IPS DF 6.9 (cell line): ENCODE measurements around the gene SLC35D2.
"Not testable (repeated sequence)": the region's sequence is repeated elsewhere in the genome, so short reads cannot be mapped to it uniquely, and the experiment has no call there.

ENCODE experiments used
- DNase-seq: peaks from one replicate; pipeline ENCODE4 v3.0.0-alpha.2; 2013; ENCODE audit warnings: low read depth, low spot score
- H3K27ac ChIP-seq: one replicate; pipeline ENCODE4 v1.5.1; 2013; ENCODE audit warnings: low read length, control low read depth
- H3K27me3 ChIP-seq: 2 replicates; pipeline ENCODE4 v1.6.1; 2013; ENCODE audit warnings: mild to moderate bottlenecking, low read length; ENCODE audit not compliant: control insufficient read depth, insufficient read depth
- H3K36me3 ChIP-seq: 2 replicates; pipeline ENCODE4 v1.6.1; 2013; ENCODE audit warnings: low read length; ENCODE audit not compliant: control insufficient read depth, insufficient read depth
- H3K4me1 ChIP-seq: 2 replicates; pipeline ENCODE4 v1.6.1; 2013; ENCODE audit warnings: low read length; ENCODE audit not compliant: control insufficient read depth, insufficient read depth
- H3K4me3 ChIP-seq: 2 replicates; pipeline ENCODE4 v1.5.1; 2013; ENCODE audit warnings: mild to moderate bottlenecking, low read length
- H3K9me3 ChIP-seq: 2 replicates; pipeline ENCODE4 v1.6.1; 2013; ENCODE audit warnings: low read length, inconsistent platforms; ENCODE audit not compliant: control insufficient read depth, insufficient read depth
- WGBS: extraction: QIAGEN DNeasy Blood & Tissue Kit; methylation state at CpG from one replicate; pipeline ENCODE4 v1.1.7; 2013; ENCODE audit warnings: mixed read lengths, missing lambda C conversion rate; ENCODE audit not compliant: insufficient read length, insufficient coverage; 5-methylcytosine and 5-hydroxymethylcytosine counted together

The SLC35D2 gene

GRCh38 chr9:96381696-96382095 lies 1.8 kb downstream of the SLC35D2 start:
- no peaks in the 10 kb centered on the region for H3K4me1 ChIP-seq

GRCh38 chr9:96381125-96381524 lies 2.4 kb downstream of the SLC35D2 start:
- no peaks in the 10 kb centered on the region for H3K9me3 ChIP-seq

More at GRCh38 chr9:96381696-96382095, 1.8 kb downstream of the SLC35D2 start:
- no peaks in the 10 kb centered on the region for H3K9me3 ChIP-seq
- WGBS = no CpG with 5 or more reads among the region's 4 CpGs
- no peaks in the 10 kb centered on the region; the same call in 1 of the 2 replicates for H3K36me3 ChIP-seq
- H3K27ac ChIP-seq = no peak overlapping the region
- no peaks in the 10 kb centered on the region for H3K27me3 ChIP-seq
- no peak overlapping the region for H3K4me3 ChIP-seq
- no peak for DNase-seq

DNA sequence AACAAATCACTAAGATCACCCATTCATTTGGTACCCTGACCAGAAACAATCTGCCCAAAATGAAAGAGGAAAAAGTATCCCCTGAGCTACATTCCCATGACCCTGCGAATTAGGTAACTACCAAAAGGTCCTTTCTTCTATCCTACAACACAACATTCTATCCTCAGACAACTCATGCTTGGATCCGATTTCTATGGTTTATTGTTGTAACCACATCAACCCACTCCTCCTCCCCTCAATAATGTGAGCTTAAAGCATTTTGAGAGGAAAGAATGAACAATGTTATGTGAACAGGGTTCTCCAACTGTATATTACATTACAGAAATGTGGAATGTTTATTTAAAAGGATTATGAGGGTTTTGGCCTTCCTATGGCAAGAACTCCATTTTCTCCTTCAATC lies 4.0 kb downstream of the SLC35D2 start:
- H3K4me1 ChIP-seq = no peaks in the 10 kb centered on the region
- DNase-seq = no peak
- H3K27me3 ChIP-seq = no peaks in the 10 kb centered on the region
- H3K9me3 ChIP-seq = no peaks in the 10 kb centered on the region
- H3K36me3 ChIP-seq = no peaks in the 10 kb centered on the region
- H3K27ac ChIP-seq = no peak overlapping the region
- H3K4me3 ChIP-seq = no peak overlapping the region
- WGBS = no CpG with 5 or more reads among the region's 2 CpGs

More at GRCh38 chr9:96381125-96381524, 2.4 kb downstream of the SLC35D2 start:
- no peaks in the 10 kb centered on the region for H3K4me1 ChIP-seq
- H3K27ac ChIP-seq = no peak overlapping the region
- no peak overlapping the region for H3K4me3 ChIP-seq
- no peaks in the 10 kb centered on the region for H3K36me3 ChIP-seq
- WGBS = no CpG with 5 or more reads among the region's 4 CpGs
- no peak for DNase-seq
- no peaks in the 10 kb centered on the region for H3K27me3 ChIP-seq

DNA sequence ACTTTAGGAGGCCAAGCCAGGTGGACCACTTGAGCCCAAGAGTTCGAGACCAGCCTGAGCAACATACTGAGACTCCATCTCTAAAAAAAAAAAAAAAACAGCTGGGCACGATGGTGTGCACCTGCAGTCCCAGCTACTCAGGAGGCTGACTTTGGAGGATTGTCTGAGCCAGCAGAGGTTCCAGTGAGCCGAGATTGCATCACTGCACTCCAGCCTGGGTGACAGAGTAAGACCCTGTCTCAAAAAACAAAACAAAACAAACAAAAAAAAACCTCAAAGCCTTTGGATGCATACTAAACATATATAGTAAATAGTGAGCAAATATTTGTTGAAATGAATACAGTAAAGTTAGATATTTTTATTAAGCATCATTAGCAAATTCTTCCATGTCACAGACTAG lies 5.3 kb downstream of the SLC35D2 start:
- no peak overlapping the region for H3K27ac ChIP-seq

DNA sequence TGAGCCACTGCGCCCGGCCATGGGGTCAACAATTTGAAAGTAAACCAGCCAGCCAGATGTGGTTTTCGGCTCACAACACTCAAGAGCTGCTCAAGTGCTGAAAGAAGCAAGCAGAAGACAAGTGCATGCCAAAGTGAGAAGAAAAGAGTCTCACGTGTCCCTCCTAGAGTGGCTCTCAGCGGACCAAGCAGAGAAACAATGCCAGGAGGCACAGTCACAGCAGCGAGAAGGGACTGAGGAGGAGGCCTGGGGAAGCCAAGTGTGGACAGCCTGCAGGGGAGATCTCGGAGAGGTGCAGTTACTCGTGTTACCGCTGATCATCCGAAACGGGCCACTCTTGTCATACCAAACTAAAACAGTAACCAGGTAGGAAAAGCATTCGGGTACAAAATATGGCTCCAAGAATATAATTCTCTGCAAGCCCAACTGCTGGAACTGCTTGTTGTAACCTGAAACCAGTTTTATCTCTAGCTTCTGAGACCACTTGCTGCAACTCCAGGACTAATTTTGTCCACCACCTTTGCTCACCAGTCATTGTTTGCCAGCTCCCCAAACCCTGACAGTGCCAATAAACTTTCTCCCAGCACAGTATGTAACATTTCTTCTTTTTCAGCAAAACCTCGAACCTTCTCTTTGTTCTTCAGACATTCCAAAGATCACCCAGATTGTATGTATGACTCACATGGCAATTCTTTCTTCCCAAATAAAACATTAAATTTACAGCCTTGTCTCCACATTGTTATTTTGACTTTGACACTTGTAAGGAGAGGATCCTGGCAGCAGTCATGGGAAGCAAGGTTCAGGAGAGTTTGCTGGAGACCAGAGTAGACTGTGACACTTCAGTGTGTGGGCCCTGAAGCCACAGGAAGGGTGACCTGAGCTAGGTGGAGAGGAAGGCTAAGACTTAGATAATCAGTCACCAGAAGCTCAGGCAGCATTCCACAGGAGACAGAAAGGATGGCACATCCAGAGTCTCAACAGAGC lies 6.3 kb downstream of the SLC35D2 start:
- WGBS = no CpG with 5 or more reads among the region's 13 CpGs
- DNase-seq = no peak
- H3K27ac ChIP-seq = no peak overlapping the region

More for the DNA sequence above, 5.3 kb downstream of the SLC35D2 start:
- H3K36me3 ChIP-seq = no peaks in the 10 kb centered on the region
- H3K27me3 ChIP-seq = no peaks in the 10 kb centered on the region
- H3K9me3 ChIP-seq = no peaks in the 10 kb centered on the region
- no CpG with 5 or more reads among the region's 3 CpGs for whole genome bisulfite sequencing
- H3K4me3 ChIP-seq = no peak overlapping the region
- no peak for DNase-seq
- H3K4me1 ChIP-seq = no peaks in the 10 kb centered on the region

GRCh38 chr9:96375507-96375906 lies 8.0 kb downstream of the SLC35D2 start:
- not testable (repeated sequence) for H3K27me3 ChIP-seq, H3K9me3 ChIP-seq, H3K27ac ChIP-seq, H3K36me3 ChIP-seq, H3K4me3 ChIP-seq, H3K4me1 ChIP-seq, DNase-seq
- WGBS = no CpG with 5 or more reads among the region's 6 CpGs

More for the DNA sequence above, 6.3 kb downstream of the SLC35D2 start:
- Histone ChIP-seq H3K4me1 (no peaks in the 10 kb centered on the region), H3K9me3 (no peaks in the 10 kb centered on the region), H3K36me3 (no peaks in the 10 kb centered on the region), H3K27me3 (no peaks in the 10 kb centered on the region), H3K4me3 (no peak overlapping the region)

- H3K27ac ChIP-seq = no peak overlapping the region
- H3K36me3 ChIP-seq = no peaks in the 10 kb centered on the region
Observed at GRCh38 chr9:96367943-96368342, 15.6 kb downstream of the SLC35D2 start.

DNA sequence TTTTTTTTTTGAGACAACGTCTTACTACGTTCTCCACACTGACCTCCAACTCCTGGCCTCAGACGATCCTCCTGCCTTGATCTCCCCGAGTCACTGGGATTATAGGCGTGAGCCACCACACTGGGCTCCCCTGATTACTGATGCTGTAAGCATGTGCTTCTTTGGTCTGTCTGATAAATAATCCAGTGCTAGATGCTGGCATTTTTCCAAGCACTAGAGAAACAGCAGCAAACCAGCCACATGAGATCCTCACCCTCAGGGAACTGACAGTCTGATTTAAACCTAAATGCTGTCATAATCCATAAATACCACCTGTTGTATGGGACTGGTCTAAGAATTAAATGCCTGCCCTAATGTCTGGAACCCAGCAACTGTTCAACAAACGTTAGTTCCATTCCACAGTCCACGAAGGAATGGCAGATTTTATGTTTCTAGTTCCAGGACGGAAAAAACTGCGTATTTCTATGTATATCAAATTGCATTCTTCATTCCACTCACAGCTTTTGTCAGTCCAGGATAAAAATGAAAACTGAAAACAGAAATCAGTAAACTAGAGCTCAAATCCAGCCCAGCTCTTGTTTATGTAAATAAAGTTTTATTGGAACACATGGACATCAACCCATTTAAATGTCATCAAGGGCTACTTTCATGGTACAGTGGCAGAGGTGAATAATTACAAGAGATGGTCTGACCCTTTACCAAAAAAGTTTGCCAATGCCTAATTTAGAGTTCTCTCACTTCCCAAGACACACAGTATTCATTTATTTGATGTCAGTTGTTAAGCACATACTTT lies 20.1 kb downstream of the SLC35D2 start:
- DNase-seq = no peak
- Histone ChIP-seq H3K9me3 (no peaks in the 10 kb centered on the region), H3K4me1 (no peaks in the 10 kb centered on the region), H3K36me3 (no peaks in the 10 kb centered on the region), H3K4me3 (no peak overlapping the region), H3K27me3 (no peaks in the 10 kb centered on the region), H3K27ac (no peak overlapping the region)
- WGBS = no CpG with 5 or more reads among the region's 9 CpGs

More at GRCh38 chr9:96367943-96368342, 15.6 kb downstream of the SLC35D2 start:
- no peaks in the 10 kb centered on the region for H3K4me1 ChIP-seq
- DNase-seq = no peak
- no CpG with 5 or more reads among the region's 1 CpG for WGBS
- H3K27me3 ChIP-seq = no peaks in the 10 kb centered on the region
- H3K9me3 ChIP-seq = no peaks in the 10 kb centered on the region
- H3K4me3 ChIP-seq = no peak overlapping the region

- H3K27me3 ChIP-seq, H3K27ac ChIP-seq, DNase-seq, H3K9me3 ChIP-seq, H3K36me3 ChIP-seq, H3K4me3 ChIP-seq, H3K4me1 ChIP-seq: not testable (repeated sequence)
- no CpG with 5 or more reads among the region's 6 CpGs for WGBS
Observed at GRCh38 chr9:96362119-96362518, 21.4 kb downstream of the SLC35D2 start.

DNA sequence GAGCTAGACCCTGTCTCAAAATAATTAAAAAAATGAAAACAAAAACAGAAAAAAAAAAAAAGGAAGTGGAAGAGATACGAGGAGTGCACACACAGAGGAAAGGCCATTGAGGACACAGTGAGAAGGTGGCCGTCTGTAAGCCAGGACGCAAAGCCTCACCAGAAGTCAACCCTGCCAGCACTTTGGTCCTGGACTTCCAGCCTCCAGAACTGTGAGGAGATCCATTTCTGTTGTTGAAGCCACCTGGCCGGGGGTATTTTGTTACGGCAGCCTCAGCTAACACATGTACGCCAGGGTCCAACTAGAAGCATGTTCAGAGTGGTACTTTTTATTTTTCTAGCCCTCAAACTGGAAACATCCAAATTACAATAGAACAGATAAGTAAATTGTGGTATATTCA lies 21.8 kb downstream of the SLC35D2 start:
- WGBS = no CpG with 5 or more reads among the region's 6 CpGs
- Histone ChIP-seq H3K36me3 (no peaks in the 10 kb centered on the region), H3K4me1 (no peaks in the 10 kb centered on the region), H3K27me3 (no peaks in the 10 kb centered on the region), H3K27ac (no peak overlapping the region), H3K4me3 (no peak overlapping the region), H3K9me3 (no peaks in the 10 kb centered on the region)
- DNase-seq = no peak
